SK-N-MC (cell line): ENCODE data around the gene RBBP4.

Source experiments
- DNase-seq: peaks from one replicate; pipeline ENCODE4 v3.0.0-alpha.2; 2011; ENCODE audit warnings: low read depth, low spot score
- H3K27ac ChIP-seq: fragments of 200-600 bp; sonication (generic); 2 replicates; pipeline ENCODE4 v1.5.1; 2016; ENCODE audit warnings: mixed run types
- H3K36me3 ChIP-seq: fragments of 200-600 bp; sonication (generic); 2 replicates; pipeline ENCODE4 v1.6.1; 2017; ENCODE audit warnings: antibody characterized with exemption, low read length, mixed read lengths; ENCODE audit not compliant: insufficient read depth
- H3K4me3 ChIP-seq: fragments of 200-600 bp; sonication (generic); 2 replicates; pipeline ENCODE4 v1.5.1; 2016
- H3K9ac ChIP-seq: fragments of 200-600 bp; sonication (generic); 2 replicates; pipeline ENCODE4 v1.8.0; 2017; ENCODE audit warnings: mixed run types, mixed read lengths; ENCODE audit not compliant: insufficient read length
- H3K9me3 ChIP-seq: fragments of 200-600 bp; sonication (generic); 2 replicates; pipeline ENCODE4 v1.6.1; 2017; ENCODE audit warnings: low read depth, mild to moderate bottlenecking, antibody characterized with exemption, low read length, moderate library complexity, mixed read lengths
- EZH2 ChIP-seq: fragments of 200-600 bp; sonication (generic); IDR thresholded peaks from one replicate; pipeline ENCODE4 v1.6.1; 2017; ENCODE audit warnings: antibody characterized with exemption
- FOXP2 ChIP-seq: optimal IDR thresholded peaks from 2 replicates; pipeline ENCODE3; 2011; ENCODE audit warnings: mild to moderate bottlenecking, moderate library complexity; ENCODE audit not compliant: insufficient read depth; ENCODE audit errors: extremely low read length, control extremely low read depth
- POLR2AphosphoS5 ChIP-seq: IDR thresholded peaks from 2 replicates; pipeline ENCODE4 v1.6.1; 2012; ENCODE audit warnings: mild to moderate bottlenecking, low read depth, low read length, borderline replicate concordance

The RBBP4 gene

GRCh38 chr1:32729254-32730046 lies 78.4 kb downstream of the RBBP4 start:
- no peak for TF ChIP-seq FOXP2
- TF ChIP-seq EZH2, result no peak
- TF ChIP-seq POLR2AphosphoS5, result no peak
- Histone ChIP-seq H3K27ac (no peak overlapping the region), H3K36me3 (no peaks in the 10 kb centered on the region), H3K4me3 (no peak overlapping the region), H3K9ac (no peak overlapping the region), H3K9me3 (no peaks in the 10 kb centered on the region)
- DNase-seq, result no peak

GRCh38 chr1:32733582-32734321 lies 82.7 kb downstream of the RBBP4 start:
- no peak overlapping the region for H3K9ac ChIP-seq

More at GRCh38 chr1:32733582-32734321, 82.7 kb downstream of the RBBP4 start:
- no peak for DNase-seq
- Histone ChIP-seq H3K9me3 (no peaks in the 10 kb centered on the region), H3K36me3 (no peaks in the 10 kb centered on the region), H3K4me3 (no peak overlapping the region), H3K27ac (no peak overlapping the region)
- no peak for TF ChIP-seq FOXP2
- TF ChIP-seq EZH2, result no peak
- no peak for TF ChIP-seq POLR2AphosphoS5
